Panc1 (cell line): Measurements from ENCODE around the gene SCN7A. TPM values are rescaled to one million over a fixed set of nuclear protein-coding genes. Genes with fewer than 3 reads are reported as not detected.

Source experiments
- ATAC-seq: fragments of 200-7000 bp; cut with Tn5 transposase; 2 replicates; pipeline ENCODE4 v1.9.1; 2020; ENCODE audit warnings: mild to moderate bottlenecking, moderate library complexity
- BruUV-seq: library from RNA; stranded (reverse); fragments of 400-500 nt; replicated peaks from 2 replicates; lab custom pipeline; 2021; lab: Mats Ljungman, UMichigan
- CTCF ChIA-PET: fragments of 300-600 bp; sonication (Branson Sonifier 250); formaldehyde crosslinking; loops from one replicate; lab custom pipeline; 2022; ENCODE audit warnings: antibody characterized with exemption; lab: Charles Lee
- POLR2A ChIA-PET: fragments of 300-600 bp; sonication (Branson Sonifier 250); formaldehyde crosslinking; loops from one replicate; lab custom pipeline; 2022; ENCODE audit warnings: antibody characterized with exemption; lab: Charles Lee
- DNase-seq: peaks from one replicate; pipeline ENCODE4 v3.0.0-alpha.2; 2010; ENCODE audit warnings: low read depth, low spot score
- H3K27ac ChIP-seq: 2 replicates; pipeline ENCODE4 v1.5.1; 2011; ENCODE audit warnings: mild to moderate bottlenecking, low read length, inconsistent platforms
- H3K27me3 ChIP-seq: fragments of 200-500 bp; sonication (Bioruptor generic); 2 replicates; pipeline ENCODE4 v1.6.0; 2014; ENCODE audit warnings: low read length, inconsistent platforms; ENCODE audit not compliant: control insufficient read depth, insufficient read depth
- H3K36me3 ChIP-seq: fragments of 200-500 bp; sonication (Bioruptor generic); 2 replicates; pipeline ENCODE4 v1.5.1; 2014; ENCODE audit warnings: inconsistent platforms, mild to moderate bottlenecking, low read length, moderate library complexity; ENCODE audit not compliant: control insufficient read depth, insufficient read depth
- H3K4me1 ChIP-seq: 2 replicates; pipeline ENCODE4 v1.5.1; 2011; ENCODE audit warnings: inconsistent platforms, mild to moderate bottlenecking, low read length, moderate library complexity; ENCODE audit not compliant: control insufficient read depth, insufficient read depth
- H3K4me3 ChIP-seq, 2 experiments: 2 replicates each; pipeline ENCODE4 v1.5.1; 2011 to 2012; ENCODE audit warnings: low read depth in 2 of 2, low read length in 2 of 2, mild to moderate bottlenecking in 2 of 2, inconsistent platforms in 1 of 2, moderate library complexity in 1 of 2
- H3K9me3 ChIP-seq: fragments of 200-500 bp; sonication (Bioruptor generic); 2 replicates; pipeline ENCODE4 v1.5.1; 2014; ENCODE audit warnings: low read depth, mild to moderate bottlenecking, inconsistent platforms, low read length, moderate library complexity; ENCODE audit not compliant: control insufficient read depth, insufficient read depth
- CTCF ChIP-seq: fragments of 450-650 bp; IDR thresholded peaks from 2 replicates; pipeline ENCODE4 v1.5.1; 2017; ENCODE audit warnings: mild to moderate bottlenecking
- POLR2AphosphoS5 ChIP-seq: IDR thresholded peaks from 2 replicates; pipeline ENCODE4 v1.6.1; 2012; ENCODE audit warnings: mild to moderate bottlenecking, low read depth, low read length, moderate library complexity
- REST ChIP-seq, 2 experiments: IDR thresholded peaks; 2 replicates each; pipeline ENCODE4 v1.6.1; 2011 to 2012; ENCODE audit warnings: low read depth in 2 of 2, control low read depth in 1 of 2, low read length in 1 of 2, mild to moderate bottlenecking in 1 of 2, moderate library complexity in 1 of 2; ENCODE audit not compliant: insufficient read depth in 1 of 2
- SIN3A ChIP-seq: IDR thresholded peaks from 2 replicates; pipeline ENCODE4 v1.6.1; 2012; ENCODE audit warnings: low read depth, mild to moderate bottlenecking, low read length, moderate library complexity, borderline replicate concordance; ENCODE audit not compliant: insufficient read depth
- TCF7L2 ChIP-seq: IDR thresholded peaks from 2 replicates; pipeline ENCODE4 v1.6.1; 2011; ENCODE audit warnings: mild to moderate bottlenecking, low read depth, low read length, inconsistent platforms
- in situ Hi-C: cut with HindIII; loops from 2 replicates; pipeline ENCODE4 v1.10.0; 2016; ENCODE audit warnings: low sequenced_read_pairs, low pct_unique_long_range_greater_than_20kb
- intact Hi-C: fragments of 100-400 bp; cut with micrococcal nuclease; formaldehyde crosslinking; loops from one replicate; pipeline ENCODE4 v1.10.0; 2022; ENCODE audit not compliant: unreplicated experiment
- total RNA-seq: library from RNA; stranded (reverse); gene quantifications from one replicate; pipeline ENCODE4 v1.2.1, GENCODE V29; 2021; ENCODE audit not compliant: unreplicated experiment

SCN7A gene
- total RNA-seq, 1 experiment from 2014 or later = 0.03 TPM

- POLR2A ChIA-PET = no interaction called here
- ATAC-seq = no peak
Observed at GRCh38 chr2:166380615-166381014, 113.4 kb downstream of the SCN7A start.

GRCh38 chr2:166376873-166377272, 117.2 kb downstream of the SCN7A start:
- H3K4me3 ChIP-seq = peak overlapping the region in 1 of 2 experiments; percentile 48; a peak in 1 of 4 replicates
- no peaks in the 10 kb centered on the region for H3K9me3 ChIP-seq
- CTCF ChIA-PET = no interaction called here
- TF ChIP-seq REST (IDR thresholded peaks at IDR 0.05; ENCODE audit: insufficient read depth in 1 of 2, low read depth in 2 of 2, low read length in 1 of 2) (no peak), SIN3A (no peak), POLR2AphosphoS5 (no peak), TCF7L2 (no peak), CTCF (no peak)
- ATAC-seq (no peak), DNase-seq (no peak)
- in situ Hi-C loops (no loop called here), intact Hi-C loops (no loop called here)
- H3K4me1 ChIP-seq = no peaks in the 10 kb centered on the region; the same call in 1 of the 2 replicates
- H3K27ac ChIP-seq = no peak overlapping the region
- peaks cover 8% of the 10 kb centered on the region for H3K27me3 ChIP-seq
- no peaks in the 10 kb centered on the region for H3K36me3 ChIP-seq
- BruUV-seq = no TSS peak
- POLR2A ChIA-PET = no interaction called here

More at GRCh38 chr2:166380615-166381014, 113.4 kb downstream of the SCN7A start:
- Histone ChIP-seq H3K27ac (no peak overlapping the region), H3K4me1 (no peaks in the 10 kb centered on the region), H3K36me3 (no peaks in the 10 kb centered on the region), H3K27me3 (peaks cover 5% of the 10 kb centered on the region), H3K9me3 (no peaks in the 10 kb centered on the region), H3K4me3 (no peak overlapping the region)
- CTCF ChIA-PET = no interaction called here
- BruUV-seq = no TSS peak
- TF ChIP-seq SIN3A (no peak), CTCF (no peak), POLR2AphosphoS5 (no peak), REST (IDR thresholded peaks at IDR 0.05; ENCODE audit: insufficient read depth in 1 of 2, low read depth in 2 of 2, low read length in 1 of 2) (no peak), TCF7L2 (no peak)
- DNase-seq = no peak
- intact Hi-C loops = no loop called here
- in situ Hi-C loops = no loop called here
